Adrenal gland (tissue), 12 donors: Measurements from ENCODE around the gene IFI30. TPM values are rescaled to one million over a fixed set of nuclear protein-coding genes. Genes with fewer than 3 reads are reported as not detected.

Experiments
- DNase-seq, 7 donors: peaks; one replicate each; pipeline ENCODE4 v3.0.0-alpha.2; 2019 to 2020
- H3K27ac ChIP-seq, 5 donors: fragments of 200-600 bp; sonication (generic) in 4 of 5; 1 replicate in 3 of 5; 2 replicates in 2 of 5; pipeline versions ENCODE4 v1.5.1 to v1.8.0; 2016 to 2020; ENCODE audit warnings: mild to moderate bottlenecking in 1 of 5
- H3K27me3 ChIP-seq: fragments of 200-600 bp; 2 replicates; pipeline ENCODE4 v1.8.0; 2021
- H3K36me3 ChIP-seq, 2 donors: fragments of 200-600 bp; replicated peaks in 1 of 2; 1 replicate in 1 of 2; 2 replicates in 1 of 2; pipeline versions ENCODE4 v1.5.1 to v1.8.0; 2018 to 2022
- H3K4me1 ChIP-seq, 2 donors: fragments of 200-600 bp; replicated peaks in 1 of 2; 1 replicate in 1 of 2; 2 replicates in 1 of 2; pipeline versions ENCODE4 v1.5.1 to v1.8.0; 2018 to 2021
- H3K4me3 ChIP-seq, 4 donors: fragments of 200-600 bp; sonication (generic) in 3 of 4; one replicate each; pipeline ENCODE4 v1.5.1; 2016 to 2018
- H3K9me3 ChIP-seq, 3 donors: fragments of 200-600 bp; sonication (generic) in 1 of 3; replicated peaks in 1 of 3; 1 replicate in 2 of 3; 2 replicates in 1 of 3; pipeline versions ENCODE4 v1.5.1 to v1.8.0; 2016 to 2021
- POLR2A ChIP-seq, 2 donors: fragments of 450-650 bp; IDR thresholded peaks; one replicate each; pipeline ENCODE4 v1.6.1; 2017; ENCODE audit warnings: antibody characterized with exemption in 2 of 2, mild to moderate bottlenecking in 2 of 2, moderate library complexity in 1 of 2
- WGBS, 4 donors: extraction: QIAGEN DNeasy Blood & Tissue Kit in 2 of 4; methylation state at CpG; one replicate each; pipeline versions ENCODE4 v1.1.5 to v1.1.7; 2013 to 2017; 5-methylcytosine and 5-hydroxymethylcytosine counted together
- intact Hi-C, 2 donors: fragments of 100-400 bp; cut with DNase I; formaldehyde crosslinking; loops; one replicate each; pipeline versions ENCODE4 v1.14.1 to v1.15.0; 2022 to 2023
- polyA plus RNA-seq, 3 donors: library from polyadenylated mRNA; stranded (reverse); fragments of 200-250 nt in 2 of 3; fragments of 350-450 nt in 1 of 3; fragmentation: Illumina TruSeq in 1 of 3; extraction: RNeasy Lipid Tissue Mini Kit (QIAGEN cat#74804) in 1 of 3; gene quantifications; one replicate each; pipeline ENCODE4 v1.2.3, GENCODE V29; 2013 to 2014
- total RNA-seq, 9 donors: library from RNA; depleted of rRNA in 4 of 9; stranded (reverse); fragments of >200 nt in 4 of 9; fragments of 120-200 nt in 1 of 9; fragmentation: NEBNext Ultra II Directional in 1 of 9; extraction: Animal tissue kit (Norgen Biotek cat#: 25700) in 1 of 9; gene quantifications; one replicate each; pipeline versions ENCODE4 v1.1.0 to v1.2.4, GENCODE V29; 2013 to 2023
- TF ChIP-seq, protein P1 (sequence below), 6 experiments: fragments of 450-650 bp in 4 of 6; fragments of 200-600 bp in 2 of 6; sonication (generic) in 1 of 6; IDR thresholded peaks; 1 replicate in 5 of 6; 2 replicates in 1 of 6; pipeline versions ENCODE4 v1.5.1 to v1.8.0; 2016 to 2021; ENCODE audit warnings: antibody characterized with exemption in 6 of 6, mild to moderate bottlenecking in 2 of 6, moderate library complexity in 1 of 6
- donor health status: healthy with polysubstance abuse.
- donor health status: Bipolar disorder and iron deficiency.
- donor health status: DM: yes; HTN: yes; CAD: no.
- donor health status: DM: no; HTN: no; CAD: no.
- donor health status: DM: no; HTN: no; CAD: no.
- donor health status: DM: yes; HTN: yes; CAD: no.

Gene IFI30
- total and polyA plus RNA-seq, 12 donors, result 99.2 to 372 (median 164) TPM

DNA sequence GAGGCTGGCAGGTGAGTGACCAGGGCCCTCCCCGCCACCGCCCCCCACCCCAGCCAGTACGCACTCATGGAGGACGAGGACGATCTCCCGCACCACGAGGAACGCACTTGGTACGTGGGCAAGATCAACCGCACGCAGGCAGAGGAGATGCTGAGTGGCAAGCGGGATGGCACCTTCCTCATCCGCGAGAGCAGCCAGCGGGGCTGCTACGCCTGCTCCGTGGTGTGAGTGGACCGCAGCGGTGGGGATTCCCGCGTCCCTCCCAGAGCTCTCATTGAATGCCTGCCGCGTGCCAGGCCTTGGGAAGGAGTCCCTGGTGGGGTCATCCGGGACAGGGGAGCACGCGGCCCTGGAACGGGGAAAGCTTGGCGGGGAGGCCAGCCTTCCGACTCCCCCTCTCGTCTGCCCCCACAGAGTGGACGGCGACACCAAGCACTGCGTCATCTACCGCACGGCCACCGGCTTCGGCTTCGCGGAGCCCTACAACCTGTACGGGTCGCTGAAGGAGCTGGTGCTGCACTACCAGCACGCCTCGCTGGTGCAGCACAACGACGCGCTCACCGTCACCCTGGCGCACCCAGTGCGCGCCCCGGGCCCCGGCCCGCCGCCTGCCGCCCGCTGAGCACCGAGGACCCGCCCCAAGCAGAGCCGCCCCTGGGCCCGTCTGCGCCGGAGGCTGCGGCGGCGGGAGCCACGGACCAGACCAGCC, 4.8 kb upstream of the IFI30 start:
- H3K4me3 ChIP-seq, result no peak overlapping the region
- peaks cover 0 to 61% of the 10 kb centered on the region in 2 donors for H3K36me3 ChIP-seq
- intact Hi-C loops, result loop anchor here in 1 of 2 donors (5.0 kb wide), 1 partner anchor 57 kb away; no protein-coding TSS in a partner anchor
- peak overlapping the region in 4 of 5 donors; percentile 89 to 97 (median 92) for H3K27ac ChIP-seq
- no peaks in the 10 kb centered on the region for H3K27me3 ChIP-seq
- DNase-seq, result peak in 2 of 7 donors; percentile 39 to 49
- peaks cover 21 to 22% of the 10 kb centered on the region in 2 donors for H3K4me1 ChIP-seq
- no peak for TF ChIP-seq POLR2A (IDR thresholded peaks at IDR 0.05)
- TF ChIP-seq, protein P1, sequence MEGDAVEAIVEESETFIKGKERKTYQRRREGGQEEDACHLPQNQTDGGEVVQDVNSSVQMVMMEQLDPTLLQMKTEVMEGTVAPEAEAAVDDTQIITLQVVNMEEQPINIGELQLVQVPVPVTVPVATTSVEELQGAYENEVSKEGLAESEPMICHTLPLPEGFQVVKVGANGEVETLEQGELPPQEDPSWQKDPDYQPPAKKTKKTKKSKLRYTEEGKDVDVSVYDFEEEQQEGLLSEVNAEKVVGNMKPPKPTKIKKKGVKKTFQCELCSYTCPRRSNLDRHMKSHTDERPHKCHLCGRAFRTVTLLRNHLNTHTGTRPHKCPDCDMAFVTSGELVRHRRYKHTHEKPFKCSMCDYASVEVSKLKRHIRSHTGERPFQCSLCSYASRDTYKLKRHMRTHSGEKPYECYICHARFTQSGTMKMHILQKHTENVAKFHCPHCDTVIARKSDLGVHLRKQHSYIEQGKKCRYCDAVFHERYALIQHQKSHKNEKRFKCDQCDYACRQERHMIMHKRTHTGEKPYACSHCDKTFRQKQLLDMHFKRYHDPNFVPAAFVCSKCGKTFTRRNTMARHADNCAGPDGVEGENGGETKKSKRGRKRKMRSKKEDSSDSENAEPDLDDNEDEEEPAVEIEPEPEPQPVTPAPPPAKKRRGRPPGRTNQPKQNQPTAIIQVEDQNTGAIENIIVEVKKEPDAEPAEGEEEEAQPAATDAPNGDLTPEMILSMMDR (IDR thresholded peaks at IDR 0.05), result no peak
- no peaks in the 10 kb centered on the region for H3K9me3 ChIP-seq
- 90 to 95% (median 91%) methylated on average over 25 to 66 of the region's 66 CpGs for WGBS, 4 donors

DNA sequence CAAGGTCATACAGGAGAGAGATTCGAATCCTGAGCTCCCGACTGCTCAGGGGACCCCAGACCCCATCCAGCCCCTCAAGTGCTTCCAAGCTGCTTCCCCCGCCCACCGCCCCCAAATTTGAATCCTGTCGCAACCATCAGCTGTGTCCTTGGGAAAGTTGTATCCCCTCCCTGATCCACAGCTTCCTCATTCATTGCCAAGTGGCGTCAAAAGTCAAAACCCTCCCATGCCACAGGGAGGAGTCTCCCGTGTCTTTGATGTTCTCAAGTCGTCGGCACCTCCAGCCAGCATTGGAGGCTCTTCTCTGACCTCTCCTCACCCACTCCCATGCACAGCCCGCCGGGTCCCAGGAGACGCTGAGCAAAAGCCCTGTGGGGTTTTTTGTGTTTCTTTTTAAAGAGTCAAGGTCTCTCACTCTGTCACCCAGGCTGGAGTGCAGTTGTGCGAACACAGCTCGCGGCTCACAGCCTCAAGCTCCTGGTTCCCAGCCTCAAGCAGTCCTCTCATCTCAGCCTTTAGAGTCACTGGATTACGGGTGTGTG, 2.8 kb upstream of the IFI30 start:
- peak overlapping the region in 1 of 4 donors; percentile 10 for H3K4me3 ChIP-seq
- H3K4me1 ChIP-seq, result peaks cover 21 to 27% of the 10 kb centered on the region in 2 donors
- no peaks in the 10 kb centered on the region for H3K9me3 ChIP-seq
- DNase-seq, result peak; percentile 56 to 83 (median 75)
- WGBS, 4 donors, result 24 to 42% (median 28%) methylated on average over 11 to 16 of the region's 16 CpGs
- TF ChIP-seq, protein P1 (IDR thresholded peaks at IDR 0.05), result peak in 2 of 6 experiments; percentile 3 to 15
- TF ChIP-seq POLR2A (IDR thresholded peaks at IDR 0.05), result peak; percentile 32 to 46
- H3K36me3 ChIP-seq, result peaks cover 0 to 42% of the 10 kb centered on the region in 2 donors
- H3K27me3 ChIP-seq, result no peaks in the 10 kb centered on the region
- H3K27ac ChIP-seq, result peak overlapping the region; percentile 66 to 97 (median 92)
- intact Hi-C loops, result no loop called here

DNA sequence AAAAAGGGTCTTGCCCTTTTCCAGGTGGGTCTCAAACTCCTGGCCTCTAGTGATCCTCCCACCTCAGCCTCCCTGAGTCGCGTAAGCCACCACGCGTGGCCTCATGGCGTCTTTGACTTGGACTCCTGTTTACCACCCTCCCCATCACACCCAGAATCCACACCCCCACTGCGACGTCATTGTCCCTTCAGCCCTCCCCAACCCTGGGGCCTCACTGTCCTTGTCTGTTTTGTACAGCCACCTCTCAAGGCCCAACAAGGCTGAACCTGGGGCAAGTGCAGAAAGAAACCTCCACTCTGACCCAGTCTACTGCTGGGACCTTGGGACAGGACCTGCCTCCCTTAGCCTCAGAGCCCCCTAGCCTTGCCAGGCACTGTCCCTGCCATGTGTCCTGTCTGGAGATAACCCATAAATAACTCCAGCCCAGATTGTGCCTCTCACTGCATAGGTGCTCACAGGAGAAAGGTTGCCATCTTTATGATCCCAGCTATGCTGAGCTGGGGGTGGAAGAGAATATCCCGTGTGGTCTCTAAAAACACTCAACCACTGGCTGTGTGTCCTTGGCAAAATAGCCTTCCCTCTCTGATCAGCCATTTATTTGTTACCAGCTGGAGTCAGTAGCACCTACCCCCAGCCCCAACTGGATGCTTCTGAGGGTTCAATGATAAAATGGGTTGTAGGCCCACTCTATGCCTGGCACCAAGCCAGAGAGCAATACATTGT, 1.8 kb upstream of the IFI30 start:
- intact Hi-C loops, result no loop called here
- Histone ChIP-seq H3K36me3 (peaks cover 0 to 32% of the 10 kb centered on the region in 2 donors), H3K4me1 (peaks cover 21 to 27% of the 10 kb centered on the region in 2 donors), H3K27me3 (no peaks in the 10 kb centered on the region), H3K27ac (peak overlapping the region; percentile 66 to 97 (median 92)), H3K4me3 (no peak overlapping the region), H3K9me3 (no peaks in the 10 kb centered on the region)
- WGBS, 4 donors, result 54 to 74% (median 67%) methylated on average over 8 of the region's 8 CpGs
- peak; percentile 48 to 81 (median 66) for DNase-seq
- TF ChIP-seq, protein P1 (IDR thresholded peaks at IDR 0.05), result no peak
- TF ChIP-seq POLR2A (IDR thresholded peaks at IDR 0.05), result no peak
